HS-27A (cell line): ENCODE results near the gene IL18BP.

Experiments used
- DNase-seq: peaks from one replicate; pipeline ENCODE4 v3.0.0-alpha.2; 2012; ENCODE audit warnings: low read depth, missing footprints

The IL18BP gene

DNA sequence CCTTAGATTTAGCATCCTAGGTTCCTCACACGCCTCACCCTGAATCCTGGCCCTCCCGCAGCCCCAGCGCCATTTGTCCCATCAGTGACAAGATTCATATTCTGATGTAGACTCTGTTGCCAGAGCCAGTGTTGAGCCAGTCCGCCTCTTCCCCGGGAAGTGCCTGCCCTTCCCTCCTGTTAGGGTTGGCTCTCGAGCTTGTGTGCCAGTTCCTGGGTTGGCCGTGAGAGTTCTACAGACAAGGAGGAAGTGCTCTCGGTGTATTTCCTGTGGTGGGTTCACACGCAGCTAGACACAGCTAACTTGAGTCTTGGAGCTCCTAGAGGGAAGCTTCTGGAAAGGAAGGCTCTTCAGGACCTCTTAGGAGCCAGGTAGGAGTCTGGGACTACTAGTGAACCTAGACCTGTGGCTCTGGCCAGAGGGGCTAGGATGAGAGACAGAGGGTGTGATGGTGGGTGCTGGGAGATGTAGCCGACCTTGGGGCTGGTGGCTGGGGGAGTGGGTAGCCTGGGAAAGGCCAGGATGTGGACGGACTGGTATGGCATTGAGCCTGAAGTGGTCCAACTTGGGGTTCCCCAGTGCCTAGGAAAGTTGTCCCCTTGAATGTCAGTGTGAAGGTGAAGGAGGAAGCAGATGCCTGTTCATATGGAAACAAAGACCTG, at the start of gene IL18BP:
Gene IL18BP (plus strand): TSS at position 261 of the 662 bp plus-strand sequence. CDS start 1,076 bp downstream, outside the sequence.
- DNase-seq: no peak

DNA sequence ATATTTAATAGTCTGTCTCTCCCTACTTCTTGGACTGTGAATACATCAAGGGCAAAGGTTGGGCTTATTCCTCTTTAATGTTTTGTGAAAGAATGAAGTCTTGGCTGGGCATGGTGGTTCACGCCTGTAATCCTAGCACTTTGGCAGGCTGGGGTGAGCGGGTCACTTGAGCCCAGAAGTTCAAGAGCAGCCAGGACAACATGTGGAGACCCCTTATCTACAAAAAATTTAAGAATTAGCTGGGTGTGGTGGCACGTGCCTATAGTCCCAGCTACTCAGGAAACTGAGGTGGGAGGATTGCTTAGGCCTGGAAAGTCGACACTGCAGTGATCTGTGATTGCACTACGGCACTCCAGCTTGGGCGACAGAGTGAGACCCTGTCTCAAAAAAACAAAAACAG, 49.7 kb upstream of the IL18BP start:
- no peak for DNase-seq

DNA sequence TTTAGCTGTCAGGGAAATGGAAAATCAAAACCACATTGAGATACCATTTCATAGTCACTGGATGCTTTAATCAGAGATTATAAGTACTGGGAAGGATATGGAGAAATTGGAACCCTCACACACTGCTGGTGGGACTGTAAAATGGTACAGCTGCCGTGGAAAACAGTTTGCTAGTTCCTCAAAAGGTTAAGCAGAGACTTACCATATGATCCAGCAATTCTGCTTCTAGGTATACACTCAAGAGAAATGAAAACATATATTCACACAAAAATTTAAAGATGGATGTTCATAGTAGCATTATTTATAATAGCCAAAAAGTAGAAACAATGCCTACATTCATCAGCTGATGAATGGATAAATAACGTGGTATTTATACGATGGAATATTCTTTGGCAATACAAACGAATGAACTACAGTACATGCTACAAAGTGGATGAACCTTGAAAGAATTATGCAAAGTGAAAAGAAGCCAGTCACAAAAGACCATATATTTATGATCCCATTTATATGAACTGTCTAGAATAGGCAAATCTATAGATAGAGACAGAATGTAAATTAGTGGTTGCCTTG, 46.9 kb upstream of the IL18BP start:
- no peak for DNase-seq

DNA sequence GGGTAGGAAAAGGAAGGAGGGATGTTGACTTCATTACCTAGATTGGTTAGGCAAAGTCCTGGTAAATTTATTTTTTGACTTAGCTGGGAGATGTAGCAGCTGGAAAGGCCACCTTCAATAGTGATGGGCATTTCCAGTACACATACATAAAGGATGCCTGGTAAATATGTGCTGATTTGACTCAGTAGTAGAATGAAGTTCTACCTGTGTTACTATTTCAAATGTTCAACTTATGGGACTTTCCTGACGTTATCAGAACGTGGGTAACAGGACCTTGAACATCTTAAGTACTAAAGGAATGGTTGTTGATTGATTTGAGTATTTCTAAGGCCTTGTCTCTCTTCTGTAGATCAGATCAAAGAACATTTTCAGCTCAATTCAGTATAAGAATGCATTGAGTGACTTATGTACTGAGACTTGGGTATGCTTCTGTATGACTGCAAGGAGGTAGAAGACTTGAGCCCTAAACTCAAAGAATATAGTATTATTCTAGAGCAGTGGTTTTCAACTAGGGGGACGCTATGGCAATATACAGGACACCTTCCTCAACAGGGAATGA, 42.7 kb upstream of the IL18BP start:
- no peak for DNase-seq

DNA sequence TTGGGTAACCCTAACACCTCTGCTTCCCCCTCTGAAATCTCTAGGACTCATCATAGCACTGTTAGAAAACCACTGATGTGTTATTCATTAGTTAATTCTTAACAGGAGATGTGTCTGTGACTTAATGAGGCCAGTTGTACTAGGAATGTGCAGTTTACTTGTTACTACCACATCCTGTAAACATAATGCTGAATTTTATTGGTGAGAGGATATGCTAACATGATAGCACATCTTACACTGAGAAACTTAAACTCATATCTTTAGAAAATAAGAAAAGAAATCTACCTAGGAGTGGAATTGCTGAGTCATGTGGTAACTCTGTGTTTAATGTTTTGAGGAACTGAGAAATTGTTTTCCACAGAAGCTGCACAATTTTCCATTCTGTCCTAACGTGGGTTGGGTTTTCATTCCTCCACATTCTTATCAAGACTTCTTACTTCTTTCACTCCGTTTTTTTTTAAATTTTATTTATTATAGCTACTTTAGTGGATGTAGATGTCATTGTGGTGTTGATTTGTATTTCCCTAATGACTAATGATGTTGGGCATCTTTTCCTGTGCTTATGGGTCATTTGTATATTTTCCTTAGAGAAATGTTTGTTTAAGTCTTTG, 36.2 kb upstream of the IL18BP start:
- no peak for DNase-seq

DNA sequence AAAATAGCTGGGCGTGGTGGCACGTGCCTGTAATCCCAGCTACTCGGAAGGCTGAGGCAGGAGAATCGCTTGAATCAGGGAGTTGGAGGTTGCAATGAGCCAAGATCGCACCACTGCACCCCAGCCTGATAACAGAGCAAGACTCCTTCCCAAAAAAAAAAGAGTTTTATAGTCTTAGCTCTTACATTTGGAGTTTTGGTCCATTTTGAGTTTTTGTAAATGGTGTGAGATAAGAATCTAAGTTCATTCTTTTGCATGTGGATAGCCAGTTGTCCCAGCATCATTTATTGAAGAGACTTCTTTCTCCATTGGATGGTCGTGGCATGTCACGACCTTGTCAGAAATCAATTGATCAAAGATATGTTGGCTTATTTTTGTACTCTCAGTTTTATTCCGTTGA, 35.2 kb upstream of the IL18BP start:
- DNase-seq: no peak

DNA sequence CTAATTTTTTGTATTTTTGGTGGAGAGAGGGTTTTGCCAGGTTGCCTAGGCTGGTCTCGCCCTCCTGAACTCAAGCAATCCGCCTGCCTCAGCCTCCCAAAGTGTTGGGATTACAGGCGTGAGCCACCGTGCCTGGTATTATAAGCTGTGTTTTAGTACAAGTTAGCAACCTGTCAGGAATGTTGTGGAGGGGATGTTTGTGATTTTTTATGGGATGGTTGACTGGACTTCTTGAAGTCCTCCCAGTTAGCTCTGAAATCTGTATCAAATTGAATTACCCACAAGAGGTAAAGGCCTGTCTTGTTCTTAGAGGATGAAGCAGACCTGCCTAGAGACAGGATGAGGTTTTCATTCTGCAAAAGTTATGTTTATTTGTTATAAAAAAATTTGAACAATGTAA, 34.1 kb upstream of the IL18BP start:
- DNase-seq: no peak

DNA sequence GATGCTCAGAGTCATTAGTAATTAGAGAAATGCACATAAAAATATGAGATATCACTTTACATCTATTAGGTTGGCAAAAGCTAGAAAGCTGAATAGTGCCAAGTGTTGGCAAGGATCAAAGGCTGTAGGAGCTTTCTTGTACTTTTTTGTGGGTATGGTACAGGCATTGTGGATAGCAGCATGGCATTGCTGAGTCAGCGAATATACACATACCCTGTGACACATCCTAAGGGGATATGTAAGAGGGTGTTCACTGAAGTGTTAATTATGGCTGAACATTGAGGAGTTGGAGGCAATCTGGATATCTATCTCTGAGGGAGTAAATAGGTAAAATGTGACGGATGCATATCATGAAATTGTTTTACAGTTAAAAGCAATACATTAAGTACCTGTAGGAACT, 27.0 kb upstream of the IL18BP start:
- DNase-seq: no peak

DNA sequence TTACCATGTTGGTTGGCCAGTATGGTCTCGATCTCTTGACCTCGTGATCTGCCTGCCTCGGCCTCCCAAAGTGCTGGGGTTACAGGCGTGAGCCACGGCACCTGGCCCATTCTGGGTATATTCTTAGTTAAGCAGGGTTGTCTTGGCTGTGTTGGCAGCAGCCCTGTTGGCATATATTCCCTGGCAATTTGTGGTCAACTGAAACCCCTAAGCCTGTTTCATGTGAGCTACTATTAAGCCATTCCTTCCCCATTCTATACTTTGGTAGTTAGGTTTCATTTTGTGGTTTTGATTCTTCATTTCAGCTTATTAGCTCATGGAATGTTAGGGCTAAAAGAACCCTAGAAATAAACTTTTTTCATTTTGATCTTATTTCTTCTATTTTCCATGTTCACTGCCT, 22.2 kb upstream of the IL18BP start:
- no peak for DNase-seq

DNA sequence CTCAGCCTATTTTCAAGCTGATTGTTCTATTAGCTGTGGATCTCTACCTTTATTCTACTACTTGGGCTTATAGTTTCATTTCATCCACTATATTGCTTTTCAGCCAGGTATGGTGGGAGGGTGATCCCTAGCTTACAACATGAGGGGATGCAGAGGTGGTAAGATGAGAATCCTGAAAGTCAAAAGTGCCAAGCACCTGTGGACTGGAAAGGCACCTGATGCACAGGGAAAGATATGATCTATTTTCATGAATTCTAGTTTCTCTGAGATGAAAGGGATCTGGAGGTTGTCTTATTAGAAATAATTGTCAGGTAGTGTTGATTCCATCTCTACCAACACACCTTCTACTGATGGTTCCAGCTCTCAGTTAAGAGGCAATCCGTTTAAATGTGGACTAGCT, 21.6 kb upstream of the IL18BP start:
- DNase-seq: no peak

DNA sequence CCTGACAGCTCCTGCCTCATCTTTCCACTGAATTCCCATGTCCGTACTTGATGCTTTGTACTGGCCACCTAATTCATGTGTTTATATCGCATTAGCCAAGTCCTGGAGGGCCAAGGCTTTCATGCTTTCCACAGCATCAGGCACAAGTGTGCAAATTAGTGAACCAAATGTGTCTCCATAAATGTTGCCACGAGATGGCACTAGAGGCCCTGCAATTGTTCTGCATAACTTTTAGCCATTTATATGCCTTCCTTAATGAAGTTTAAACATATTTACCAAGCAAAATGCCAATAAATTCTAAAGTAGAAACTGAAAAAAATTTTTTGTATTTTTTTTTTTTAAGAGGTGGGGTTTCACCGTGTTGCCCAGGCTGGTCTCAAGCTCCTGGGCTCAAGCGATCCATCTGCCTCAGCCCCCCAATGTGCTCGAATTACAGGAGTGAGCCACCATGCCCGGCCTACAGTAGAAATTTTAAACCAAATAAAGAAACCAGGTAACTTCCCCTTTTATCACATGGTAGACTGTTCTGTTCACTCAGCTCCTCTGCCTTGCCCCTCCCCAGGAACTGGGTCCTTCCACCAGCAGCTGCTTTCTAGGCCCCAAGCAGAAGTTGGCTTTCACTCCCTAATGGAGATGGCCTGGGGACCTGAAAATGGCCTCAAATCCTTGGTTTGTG, 20.8 kb upstream of the IL18BP start:
- DNase-seq: peak; percentile 42

DNA sequence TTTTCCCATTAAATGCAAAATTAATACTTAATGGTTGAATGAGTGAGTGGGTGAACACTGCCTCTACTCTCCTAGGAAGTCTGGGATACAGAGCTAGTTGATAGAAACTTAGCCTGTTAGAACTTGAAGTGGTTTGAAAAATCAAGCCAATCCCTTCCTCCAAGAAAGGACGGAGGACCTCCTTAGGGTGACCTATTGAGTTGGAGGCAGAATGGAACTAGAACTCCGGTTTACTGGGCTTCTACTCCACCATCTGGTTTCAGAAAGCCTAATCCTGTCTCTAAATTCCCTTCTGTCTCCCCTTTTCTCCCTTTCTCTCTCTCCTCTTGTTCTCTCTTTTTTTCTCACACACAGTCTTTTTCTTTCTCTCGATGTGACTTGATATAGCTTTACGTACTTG, 19.6 kb upstream of the IL18BP start:
- DNase-seq: no peak

DNA sequence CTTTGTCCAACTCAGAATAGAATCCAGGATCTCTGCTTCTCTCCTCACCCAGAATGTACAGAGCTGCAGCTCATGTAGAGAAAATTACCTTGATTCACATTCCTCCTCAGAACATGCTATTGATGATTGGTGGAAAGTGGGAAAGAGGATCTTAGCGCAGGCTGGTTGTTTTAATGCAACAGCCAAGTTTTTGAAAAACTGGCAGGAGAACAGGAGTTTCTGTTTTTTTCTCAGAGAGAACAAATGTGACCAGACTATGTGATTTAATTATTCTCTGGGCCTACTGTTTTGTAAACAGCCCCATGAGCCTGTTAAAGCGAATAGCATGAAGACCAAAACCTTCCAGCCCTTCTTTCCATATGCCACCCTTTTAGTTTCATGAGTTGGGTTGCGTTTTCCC, 19.1 kb upstream of the IL18BP start:
- no peak for DNase-seq

DNA sequence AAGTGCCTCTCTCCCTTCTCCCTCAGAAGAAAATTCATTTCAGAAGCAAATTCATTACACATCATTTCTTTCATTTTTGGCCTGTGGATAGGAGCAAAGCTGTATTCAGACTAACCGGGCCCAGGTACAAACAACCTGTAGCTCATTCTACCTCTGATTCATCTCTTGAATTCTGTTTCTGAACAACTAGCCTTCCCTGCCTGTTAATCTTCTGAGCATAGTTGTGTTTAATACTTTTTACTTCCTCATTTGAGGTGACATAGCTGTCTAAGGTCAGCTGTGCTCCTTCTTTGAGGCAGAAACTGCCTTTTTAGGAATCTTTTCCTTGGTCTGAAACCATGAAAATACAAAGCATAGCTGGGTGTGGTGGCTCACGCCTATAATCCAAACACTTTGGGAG, 12.6 kb upstream of the IL18BP start:
- DNase-seq: no peak

DNA sequence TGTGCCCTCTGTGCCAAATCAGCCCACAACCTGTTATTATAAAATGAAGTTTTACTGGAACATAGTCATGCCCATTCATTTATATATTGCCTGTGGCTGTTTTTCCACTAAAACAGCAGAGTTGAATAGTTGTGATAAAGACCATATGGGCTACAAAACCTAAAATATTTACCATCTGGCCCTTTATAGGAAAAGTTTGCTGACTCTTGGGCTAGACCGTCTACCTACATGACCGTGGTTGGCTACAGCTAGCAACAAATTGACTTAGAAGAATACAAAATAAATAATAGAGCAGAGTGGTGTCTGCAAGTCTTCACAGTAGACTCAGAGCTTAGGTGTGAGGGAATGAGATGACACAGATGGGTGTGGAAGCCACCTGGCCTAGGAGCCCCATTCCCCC, 11.2 kb upstream of the IL18BP start:
- no peak for DNase-seq

DNA sequence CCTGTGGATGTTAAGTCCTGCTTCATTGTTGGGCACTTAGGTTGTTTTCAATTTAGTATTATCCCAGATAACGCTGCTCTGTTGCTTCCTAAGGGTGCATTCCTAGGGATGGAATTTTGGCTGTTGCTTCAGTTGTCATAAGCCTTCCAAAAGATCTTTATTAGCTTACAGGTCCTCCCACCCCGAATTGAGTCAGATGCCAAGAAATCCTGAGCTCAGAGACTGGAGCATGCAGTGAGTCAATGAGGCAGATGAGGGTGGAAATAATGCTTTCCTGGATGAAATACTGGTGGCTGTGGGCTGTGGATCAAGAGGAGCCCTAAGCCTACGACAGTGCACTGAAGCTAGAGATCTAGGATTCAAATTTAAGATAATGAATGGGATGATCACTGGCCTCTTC, 10.7 kb upstream of the IL18BP start:
- DNase-seq: no peak

DNA sequence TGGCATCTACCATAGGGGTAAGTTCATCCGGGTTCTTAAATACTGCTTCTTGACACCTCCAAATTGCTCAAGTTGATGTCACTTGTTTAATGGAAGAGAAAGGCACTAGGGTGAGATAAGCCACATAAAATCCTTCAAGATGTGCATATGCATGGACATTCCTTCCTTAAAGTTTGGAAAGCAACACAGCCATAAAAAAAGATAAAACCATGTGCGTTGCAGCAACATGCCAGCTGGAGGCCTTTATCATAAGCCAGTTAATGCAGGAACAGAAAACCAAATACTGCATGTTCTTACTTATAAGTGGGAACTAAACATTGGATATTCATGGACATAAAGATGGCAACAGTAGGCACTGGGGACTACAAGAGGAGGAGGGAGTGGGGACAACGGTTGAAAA, 8.0 kb upstream of the IL18BP start:
- DNase-seq: no peak

DNA sequence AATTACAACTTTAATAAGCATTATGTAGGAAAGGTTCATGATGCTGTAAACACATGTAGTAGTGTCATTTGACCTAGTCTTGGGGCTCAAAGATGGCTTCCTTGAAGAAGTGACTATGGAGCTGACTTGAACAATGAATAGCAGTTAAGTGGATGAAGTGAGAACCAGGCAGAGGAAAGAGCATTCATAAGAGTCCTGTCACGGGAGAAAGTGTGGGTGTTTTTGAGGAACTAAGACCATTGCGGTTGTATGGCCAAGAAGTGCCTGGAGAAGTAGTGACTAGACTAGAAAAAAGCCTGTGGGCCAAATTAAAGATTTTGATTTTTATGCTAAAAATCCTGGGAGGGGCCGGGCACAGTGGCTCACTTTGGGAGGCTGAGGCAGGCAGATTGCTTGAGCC, 7.2 kb upstream of the IL18BP start:
- no peak for DNase-seq

DNA sequence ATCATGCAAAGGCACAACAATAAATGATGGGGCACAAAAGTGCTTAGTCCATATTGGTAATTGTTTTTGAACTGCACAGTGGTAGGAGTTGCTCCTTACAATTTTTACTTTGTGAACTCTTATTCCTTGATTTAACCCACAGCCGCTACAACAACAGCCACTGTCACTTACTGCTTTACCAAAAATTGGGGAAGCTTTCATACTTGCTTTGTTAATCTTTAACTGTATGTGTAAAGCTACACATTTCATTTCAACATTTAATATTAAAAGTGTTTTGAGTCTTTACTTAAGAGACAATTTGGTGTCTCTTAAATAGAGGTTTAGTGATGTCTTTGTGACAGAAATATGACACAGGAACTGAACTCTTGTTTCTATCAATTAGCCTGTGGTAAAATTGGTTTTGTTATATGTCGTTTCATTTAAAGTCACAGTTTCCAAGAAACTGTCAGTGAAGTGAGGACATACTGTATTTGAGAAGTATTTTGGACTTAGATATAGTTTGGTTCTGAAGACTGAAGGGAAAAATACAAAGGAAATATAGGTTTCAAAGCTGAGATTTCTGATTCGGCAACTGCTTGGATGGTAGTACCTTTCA, 6.5 kb upstream of the IL18BP start:
- no peak for DNase-seq

DNA sequence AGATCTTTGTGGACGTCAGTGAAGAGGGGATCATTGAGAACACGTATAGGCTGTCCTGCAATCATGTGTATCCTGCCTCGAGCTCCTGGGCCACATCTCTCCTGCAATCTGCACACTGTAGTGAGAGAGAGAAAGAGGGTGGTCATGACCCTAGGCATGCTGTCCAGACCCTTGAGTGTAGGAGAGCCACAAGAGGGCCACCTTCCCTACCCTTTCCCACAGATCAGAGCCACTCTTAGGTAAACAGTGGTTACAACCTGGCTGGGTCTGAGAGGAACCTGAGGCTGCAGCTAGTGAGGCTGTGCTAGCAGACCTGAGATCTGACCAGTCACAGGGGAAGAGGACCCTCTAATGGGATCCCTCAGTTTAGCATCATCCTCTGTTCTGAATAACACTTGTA, 3.9 kb upstream of the IL18BP start:
- no peak for DNase-seq

DNA sequence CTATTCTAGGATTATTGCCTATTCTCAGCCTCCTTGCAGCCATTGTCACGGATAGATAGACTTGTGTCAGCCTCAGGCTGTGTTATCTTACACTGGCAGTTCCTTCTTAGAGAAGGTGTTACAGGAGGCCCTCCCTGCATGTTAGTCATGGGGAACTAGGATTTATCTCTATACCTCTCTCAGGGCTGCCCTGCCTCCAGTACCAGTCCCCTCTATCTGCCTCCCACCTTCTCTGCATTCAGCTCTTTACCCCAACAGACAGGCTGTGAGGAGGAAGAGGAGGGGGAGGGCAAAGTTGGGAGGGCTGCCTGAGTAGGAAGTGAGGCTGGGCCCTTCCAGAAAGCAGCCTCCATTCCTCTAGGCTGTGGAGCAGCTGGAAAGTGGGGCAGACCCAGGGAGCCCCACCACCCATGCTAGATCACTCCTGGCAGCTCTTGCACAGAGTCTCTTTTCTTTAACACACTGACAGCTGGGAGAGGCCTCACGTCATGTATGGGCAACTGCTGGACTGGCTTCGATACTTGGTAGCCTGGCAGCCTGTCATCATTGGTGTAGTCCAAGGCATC, 2.9 kb upstream of the IL18BP start:
- no peak for DNase-seq

DNA sequence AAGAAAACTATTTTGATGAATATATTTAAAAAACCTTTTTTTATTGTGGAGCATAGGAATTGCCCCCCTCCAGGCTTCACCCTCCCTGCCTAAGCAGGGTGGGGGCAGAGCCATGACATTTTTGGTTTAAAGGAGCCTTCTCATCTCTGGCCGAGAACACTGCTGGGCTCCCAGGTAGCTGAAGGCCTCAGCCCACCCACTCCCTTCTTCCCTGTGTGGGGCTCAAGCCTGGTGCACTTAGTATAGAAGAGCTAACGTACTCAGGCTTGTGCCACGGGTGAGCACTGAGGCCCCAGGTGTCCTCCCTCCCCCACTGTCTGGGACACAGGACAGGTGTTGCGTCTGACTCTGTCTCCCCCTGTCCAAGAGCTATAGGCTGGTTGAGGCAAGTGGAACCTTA, 2.2 kb upstream of the IL18BP start:
- DNase-seq: no peak
